SH-SY5Y (cell line): Measurements from ENCODE around the gene RAMP2.

Source experiments
- GATA2 ChIP-seq: IDR thresholded peaks from 2 replicates; pipeline ENCODE4 v1.6.1; 2011; ENCODE audit warnings: mild to moderate bottlenecking, low read depth, low read length
- GATA3 ChIP-seq: IDR thresholded peaks from 2 replicates; pipeline ENCODE4 v1.6.1; 2011; ENCODE audit warnings: low read depth, mild to moderate bottlenecking, low read length, moderate library complexity

RAMP2 gene

GRCh38 chr17:42781639-42782165, 20.7 kb downstream of the RAMP2 start:
- TF ChIP-seq GATA3: no peak

- no peak for TF ChIP-seq GATA3
- no peak for TF ChIP-seq GATA2
Observed at GRCh38 chr17:42782166-42783061, 21.4 kb downstream of the RAMP2 start.

- TF ChIP-seq GATA3: no peak
- TF ChIP-seq GATA2: no peak
Observed at GRCh38 chr17:42783062-42783790, 22.2 kb downstream of the RAMP2 start.

GRCh38 chr17:42783791-42784138, 22.7 kb downstream of the RAMP2 start:
- no peak for TF ChIP-seq GATA3
- no peak for TF ChIP-seq GATA2

GRCh38 chr17:42784409-42784808, 23.4 kb downstream of the RAMP2 start:
- no peak for TF ChIP-seq GATA2
- TF ChIP-seq GATA3: no peak

GRCh38 chr17:42784811-42785592, 24.0 kb downstream of the RAMP2 start:
- TF ChIP-seq GATA2 (no peak), GATA3 (no peak)

- TF ChIP-seq GATA3 (no peak), GATA2 (no peak)
Observed at GRCh38 chr17:42787266-42787665, 26.2 kb downstream of the RAMP2 start.

- TF ChIP-seq GATA3 (no peak), GATA2 (no peak)
Observed at GRCh38 chr17:42791948-42792347, 30.9 kb downstream of the RAMP2 start.

GRCh38 chr17:42792545-42792944, 31.5 kb downstream of the RAMP2 start:
- TF ChIP-seq GATA3 (no peak), GATA2 (no peak)

- TF ChIP-seq GATA2: no peak
- TF ChIP-seq GATA3: no peak
Observed at GRCh38 chr17:42795061-42795460, 34.0 kb downstream of the RAMP2 start.

GRCh38 chr17:42795465-42795864, 34.4 kb downstream of the RAMP2 start:
- TF ChIP-seq GATA2: no peak
- no peak for TF ChIP-seq GATA3

GRCh38 chr17:42796066-42796758, 35.2 kb downstream of the RAMP2 start:
- TF ChIP-seq GATA3 (no peak), GATA2 (no peak)

GRCh38 chr17:42797067-42798007, 36.3 kb downstream of the RAMP2 start:
- TF ChIP-seq GATA2 (no peak), GATA3 (no peak)

- TF ChIP-seq GATA2 (no peak), GATA3 (no peak)
Observed at GRCh38 chr17:42798011-42798382, 37.0 kb downstream of the RAMP2 start.
